PC-9 (cell line): Measurements from ENCODE around the gene ABRACL.

Experiments
- CTCF ChIP-seq: fragments of 200-600 bp; sonication (generic); conservative IDR thresholded peaks from 2 replicates; pipeline ENCODE4 v1.6.1; 2017; ENCODE audit warnings: mixed run types, antibody characterized with exemption, mild to moderate bottlenecking, moderate library complexity
- EZH2 ChIP-seq: fragments of 200-600 bp; sonication (generic); IDR thresholded peaks from 2 replicates; pipeline ENCODE4 v1.8.0; 2017; ENCODE audit warnings: antibody characterized with exemption, low read depth

GRCh38 chr6:139020689-139021088 is 7.9 kb upstream of the ABRACL start:
- no peak for TF ChIP-seq CTCF
- TF ChIP-seq EZH2, result no peak
